HG03565 (cell line): ENCODE results near the gene PNRC1.
"Not testable (repeated sequence)": the region's sequence is repeated elsewhere in the genome, so short reads cannot be mapped to it uniquely, and the experiment has no call there.

Experiments
- ATAC-seq: cut with Tn5 transposase; IDR thresholded peaks from one replicate; pipeline ENCODE4 v1.9.1; 2021; ENCODE audit warnings: mild to moderate bottlenecking, moderate library complexity; ENCODE audit not compliant: unreplicated experiment

PNRC1 gene

DNA sequence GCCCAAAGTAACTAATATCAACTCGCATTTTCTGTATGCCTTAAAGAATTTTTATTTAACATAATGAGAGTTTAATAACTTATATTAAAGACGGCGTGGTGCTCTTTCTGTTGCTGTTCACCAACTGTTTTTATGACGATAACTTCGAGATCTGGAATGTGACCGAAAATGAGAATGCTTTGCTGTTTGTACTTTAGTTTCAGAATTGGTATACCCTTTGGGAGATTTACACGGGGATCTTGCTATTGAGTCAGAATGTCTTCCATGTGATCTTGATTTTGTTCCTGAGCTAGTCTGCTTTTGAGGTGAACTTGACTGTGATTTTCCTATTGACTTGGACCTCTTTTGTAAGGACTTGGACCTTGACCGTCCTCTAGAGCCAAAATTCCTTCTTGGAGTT lies 17.9 kb downstream of the PNRC1 start:
- ATAC-seq: peak; percentile 68

GRCh38 chr6:89100114-89100513 lies 19.6 kb downstream of the PNRC1 start:
- no peak for ATAC-seq

DNA sequence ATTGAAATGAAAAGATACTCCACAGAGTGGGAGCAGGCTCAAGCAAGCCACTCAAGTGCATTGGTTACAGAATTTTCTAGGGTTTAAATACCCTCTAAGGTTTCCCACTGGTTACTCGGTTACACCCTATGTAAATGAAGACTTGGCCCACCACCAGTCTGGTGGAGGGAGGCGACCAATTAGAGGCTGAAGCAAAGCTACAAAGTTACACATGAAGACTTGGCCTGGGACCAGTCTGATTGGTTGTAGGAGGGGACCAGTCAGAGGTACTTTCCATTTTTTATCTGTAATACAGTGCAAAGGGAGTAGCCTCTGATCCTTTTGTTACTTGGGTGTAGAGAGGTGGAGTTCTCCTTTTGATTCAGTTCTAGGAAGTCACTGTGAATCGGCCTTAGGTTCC lies 29.7 kb downstream of the PNRC1 start:
- no peak for ATAC-seq

DNA sequence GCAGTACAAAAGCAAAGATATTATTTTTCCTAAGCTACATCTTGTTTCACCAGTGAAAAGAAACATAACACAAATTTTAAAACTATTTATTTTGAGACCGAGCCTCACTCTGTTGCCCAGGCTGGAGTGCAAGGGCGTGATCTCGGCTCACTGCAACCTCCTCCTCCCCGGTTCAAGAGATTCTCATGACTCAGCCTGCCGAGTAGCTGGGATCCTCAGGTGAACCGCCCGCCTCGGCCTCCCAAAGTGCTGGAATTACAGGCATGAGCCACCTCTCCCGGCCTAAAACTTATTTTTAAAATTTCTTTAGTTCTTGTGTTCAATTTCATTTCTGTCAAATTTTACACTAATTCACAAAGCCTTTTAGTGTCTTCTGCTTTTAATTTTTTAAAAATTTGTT lies 31.4 kb downstream of the PNRC1 start:
- ATAC-seq: no peak

DNA sequence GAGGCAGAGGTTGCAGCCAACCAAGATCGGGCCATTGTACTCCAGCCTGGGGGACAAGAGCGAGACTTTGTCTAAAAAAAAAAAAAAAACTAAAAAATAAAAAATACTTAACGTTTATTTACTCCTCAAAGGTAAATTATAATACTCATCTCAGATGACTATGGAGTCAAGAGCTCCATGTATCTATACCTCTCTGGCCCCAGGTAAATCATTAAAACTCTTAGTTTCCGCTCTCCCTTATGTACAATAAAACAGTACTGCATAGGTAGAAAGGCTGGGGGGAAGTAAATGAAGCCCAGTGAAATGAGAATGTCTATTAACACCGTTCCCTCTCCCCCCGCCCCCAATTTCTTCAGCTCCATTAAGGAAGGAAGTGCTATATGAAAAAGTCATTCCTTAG lies 36.2 kb downstream of the PNRC1 start:
- ATAC-seq: no peak

DNA sequence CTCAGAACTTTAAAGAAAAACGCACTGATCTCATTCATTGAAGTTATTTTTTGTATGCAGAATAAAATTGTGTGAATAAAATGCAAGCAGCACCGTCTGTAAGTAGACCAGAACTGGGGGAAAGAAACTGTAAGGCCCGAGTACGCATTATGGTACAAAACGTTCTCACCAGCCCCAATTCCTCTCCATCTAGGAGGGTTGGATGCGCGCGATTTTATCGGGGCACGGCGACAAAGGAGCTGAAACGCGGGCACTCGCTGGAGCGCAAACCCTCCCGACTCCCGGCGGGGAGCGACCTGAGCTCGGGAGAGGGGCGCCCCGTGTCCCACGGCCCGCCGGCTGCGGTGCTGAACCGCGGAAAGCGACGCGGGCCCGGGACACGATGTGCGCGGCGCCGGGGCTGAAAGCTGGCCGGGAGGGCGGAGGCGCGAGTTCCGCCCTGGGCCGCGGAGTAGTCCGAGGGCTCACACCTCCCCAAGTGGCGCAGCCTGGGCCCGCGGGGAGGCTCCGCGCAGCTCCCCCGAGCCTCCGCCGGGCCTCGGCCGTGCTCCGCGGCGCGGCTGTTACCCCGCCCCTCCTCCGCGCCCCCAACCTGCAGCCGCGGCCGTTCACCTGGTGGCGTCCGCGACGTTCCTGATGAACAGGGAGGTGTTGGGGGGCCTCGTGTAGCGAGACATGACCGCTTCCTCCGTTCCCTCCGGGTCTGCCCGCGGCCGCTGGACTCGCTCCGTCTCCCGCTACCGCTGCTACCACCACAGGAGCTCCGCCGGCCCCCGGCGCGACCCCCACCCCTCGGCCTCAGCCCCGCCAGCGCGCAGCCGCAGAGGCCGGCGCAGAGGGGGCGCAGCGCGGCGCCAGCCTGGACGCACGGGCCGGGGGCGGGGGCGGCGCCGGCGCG lies 36.9 kb downstream of the PNRC1 start, which contains the start of gene SRSF12:
TSS of gene SRSF12 (minus strand) at position 861 of the 898 bp plus-strand sequence. CDS start at position 677, 184 bp downstream.
- ATAC-seq: peak; percentile 57

- ATAC-seq: no peak
Observed at GRCh38 chr6:89118931-89119330, 38.4 kb downstream of the PNRC1 start.

- no peak for ATAC-seq
Observed at GRCh38 chr6:89120371-89120770, 39.8 kb downstream of the PNRC1 start.

GRCh38 chr6:89121934-89122333 lies 41.4 kb downstream of the PNRC1 start:
- no peak for ATAC-seq

DNA sequence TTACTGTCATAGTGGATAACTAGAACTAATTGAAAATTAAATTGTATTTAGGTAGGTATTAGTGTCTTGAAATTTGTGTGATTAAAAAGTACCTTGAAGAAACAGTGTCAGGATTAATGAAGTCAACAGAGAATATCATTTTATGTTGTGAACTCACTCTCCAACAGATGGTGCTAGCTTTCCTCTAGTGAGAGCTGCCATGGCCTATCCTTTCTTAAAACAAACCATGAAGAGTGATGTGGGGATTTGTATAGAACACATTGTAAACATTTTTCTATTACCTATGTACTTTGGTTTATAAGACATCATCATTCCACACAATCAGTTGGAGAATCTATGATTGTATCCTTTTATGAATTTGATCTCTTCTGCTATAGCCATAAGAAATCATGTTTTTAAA lies 42.1 kb downstream of the PNRC1 start:
- ATAC-seq: peak; percentile 57

- ATAC-seq: not testable (repeated sequence)
Observed at GRCh38 chr6:89128256-89128671, 47.7 kb downstream of the PNRC1 start.

GRCh38 chr6:89131599-89131998 lies 51.0 kb downstream of the PNRC1 start:
- ATAC-seq: no peak

- no peak for ATAC-seq
Observed at GRCh38 chr6:89132057-89132456, 51.5 kb downstream of the PNRC1 start.

DNA sequence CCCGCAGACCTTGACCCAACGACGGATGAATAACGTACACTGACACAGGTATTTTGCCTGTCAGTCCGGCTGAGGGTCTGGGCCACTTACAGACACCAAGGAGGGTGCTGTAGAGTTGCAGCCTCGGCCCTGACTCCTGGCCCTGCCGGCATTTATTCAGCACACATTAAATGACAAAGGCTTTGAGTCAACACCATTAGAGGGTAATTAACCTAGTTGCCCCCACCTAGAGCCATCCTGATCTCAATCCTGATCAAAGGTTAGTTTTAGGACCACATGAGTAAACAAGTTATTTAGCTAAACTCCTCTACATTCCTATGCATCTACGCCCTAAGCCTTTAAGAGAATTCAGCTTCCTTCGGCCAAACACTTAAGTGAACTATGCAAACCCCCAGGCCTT lies 53.4 kb downstream of the PNRC1 start:
- no peak for ATAC-seq

GRCh38 chr6:89134723-89135122 lies 54.2 kb downstream of the PNRC1 start:
- no peak for ATAC-seq
